22Rv1 (cell line): ENCODE measurements around the gene CYB561D1.

Experiments used
- CTCF ChIP-seq: fragments of 450-650 bp; IDR thresholded peaks from 2 replicates; pipeline ENCODE4 v1.5.1; 2017; ENCODE audit warnings: mild to moderate bottlenecking
- ZFX ChIP-seq: fragments of 450-650 bp; IDR thresholded peaks from 2 replicates; pipeline ENCODE4 v1.6.1; 2017; ENCODE audit warnings: antibody characterized with exemption, borderline replicate concordance

- no peak for TF ChIP-seq CTCF
- no peak for TF ChIP-seq ZFX
Measured at GRCh38 chr1:109477821-109478220, 16.1 kb upstream of the CYB561D1 start.
